ENCODE data around the gene RELN. TPM values are rescaled to one million over a fixed set of nuclear protein-coding genes. Genes with fewer than 3 reads are reported as not detected.

RELN gene
- total RNA-seq, 1 experiment from 2014 or later: 0.10 TPM

GRCh38 chr7:103577059-103577458 is 412.4 kb downstream of the RELN start:
- Histone ChIP-seq H3K27me3 (ENCODE audit: control insufficient read depth, insufficient read depth, low read length) (0 out of 2 replicates have a peak, but pooled peaks cover 3% of the 10 kb centered on the region), H3K9me3 (ENCODE audit: control insufficient read depth, insufficient read depth, low read depth, low read length) (no peaks in the 10 kb centered on the region), H3K4me3 (ENCODE audit: low read depth in 2 of 2, low read length in 2 of 2) (no peak overlapping the region), H3K36me3 (ENCODE audit: control insufficient read depth, insufficient read depth, low read length) (no peaks in the 10 kb centered on the region), H3K4me1 (ENCODE audit: control insufficient read depth, insufficient read depth, low read length) (no peaks in the 10 kb centered on the region), H3K27ac (ENCODE audit: low read length) (no peak overlapping the region)
- ATAC-seq (no peak), DNase-seq (ENCODE audit: low read depth, low spot score) (no peak)
- ChIA-PET POLR2A (interaction anchor here (0.7 kb wide), 1 partner anchor 400 kb away, joined by 3 read pairs; no protein-coding TSS in a partner anchor), CTCF (no interaction called here)
- intact Hi-C loops (cut with micrococcal nuclease; ENCODE audit: unreplicated experiment): loop anchor here (10.0 kb wide), 1 partner anchor 1338 kb away; no protein-coding TSS in a partner anchor
- in situ Hi-C loops (cut with HindIII; ENCODE audit: low pct_unique_long_range_greater_than_20kb, low sequenced_read_pairs): no loop called here
- no TSS peak for BruUV-seq (replicated peaks)
- no peak for TF ChIP-seq CTCF (IDR thresholded peaks at IDR 0.05)
- no peak for TF ChIP-seq POLR2AphosphoS5 (IDR thresholded peaks at IDR 0.05; ENCODE audit: low read depth, low read length)
- TF ChIP-seq SIN3A (IDR thresholded peaks at IDR 0.05; ENCODE audit: borderline replicate concordance, insufficient read depth, low read depth, low read length): no peak

GRCh38 chr7:103576641-103577040 is 412.8 kb downstream of the RELN start:
- TF ChIP-seq POLR2AphosphoS5 (IDR thresholded peaks at IDR 0.05; ENCODE audit: low read depth, low read length) (no peak), SIN3A (IDR thresholded peaks at IDR 0.05; ENCODE audit: borderline replicate concordance, insufficient read depth, low read depth, low read length) (no peak), CTCF (IDR thresholded peaks at IDR 0.05) (no peak), REST (IDR thresholded peaks at IDR 0.05; ENCODE audit: insufficient read depth in 1 of 2, low read depth in 2 of 2, low read length in 1 of 2) (no peak), TCF7L2 (IDR thresholded peaks at IDR 0.05; ENCODE audit: low read depth, low read length) (no peak)
- in situ Hi-C loops (cut with HindIII; ENCODE audit: low pct_unique_long_range_greater_than_20kb, low sequenced_read_pairs) (no loop called here), intact Hi-C loops (cut with micrococcal nuclease; ENCODE audit: unreplicated experiment) (loop anchor here (10.0 kb wide), 1 partner anchor 1338 kb away; no protein-coding TSS in a partner anchor)
- 0 out of 2 replicates have a peak, but pooled peaks cover 3% of the 10 kb centered on the region for H3K27me3 ChIP-seq (ENCODE audit: control insufficient read depth, insufficient read depth, low read length)
- DNase-seq (ENCODE audit: low read depth, low spot score): no peak
- no peak for ATAC-seq
- H3K9me3 ChIP-seq (ENCODE audit: control insufficient read depth, insufficient read depth, low read depth, low read length): no peaks in the 10 kb centered on the region
- H3K36me3 ChIP-seq (ENCODE audit: control insufficient read depth, insufficient read depth, low read length): no peaks in the 10 kb centered on the region
- H3K27ac ChIP-seq (ENCODE audit: low read length): no peak overlapping the region
- BruUV-seq (replicated peaks): no TSS peak
- CTCF ChIA-PET: no interaction called here
- no peaks in the 10 kb centered on the region for H3K4me1 ChIP-seq (ENCODE audit: control insufficient read depth, insufficient read depth, low read length)
- POLR2A ChIA-PET: no interaction called here
- H3K4me3 ChIP-seq (ENCODE audit: low read depth in 2 of 2, low read length in 2 of 2): no peak overlapping the region

All from Panc1 (cell line).